Prostate gland (tissue), 2 donors: ENCODE results near the gene ZDHHC11.
"Not testable (repeated sequence)": the region's sequence is repeated elsewhere in the genome, so short reads cannot be mapped to it uniquely, and the experiment has no call there.

Experiments used
- POLR2A ChIP-seq: fragments of 450-650 bp; IDR thresholded peaks from one replicate; pipeline ENCODE4 v1.6.1; 2016; ENCODE audit warnings: antibody characterized with exemption, mild to moderate bottlenecking
- TF ChIP-seq, protein P1 (sequence below), 4 experiments: fragments of 200-600 bp in 2 of 4; fragments of 450-650 bp in 2 of 4; sonication (generic) in 2 of 4; IDR thresholded peaks; 1 replicate in 3 of 4; 2 replicates in 1 of 4; pipeline ENCODE4 v1.5.1; 2016 to 2019; ENCODE audit warnings: antibody characterized with exemption in 4 of 4, mild to moderate bottlenecking in 2 of 4, moderate library complexity in 2 of 4

- TF ChIP-seq, protein P1, sequence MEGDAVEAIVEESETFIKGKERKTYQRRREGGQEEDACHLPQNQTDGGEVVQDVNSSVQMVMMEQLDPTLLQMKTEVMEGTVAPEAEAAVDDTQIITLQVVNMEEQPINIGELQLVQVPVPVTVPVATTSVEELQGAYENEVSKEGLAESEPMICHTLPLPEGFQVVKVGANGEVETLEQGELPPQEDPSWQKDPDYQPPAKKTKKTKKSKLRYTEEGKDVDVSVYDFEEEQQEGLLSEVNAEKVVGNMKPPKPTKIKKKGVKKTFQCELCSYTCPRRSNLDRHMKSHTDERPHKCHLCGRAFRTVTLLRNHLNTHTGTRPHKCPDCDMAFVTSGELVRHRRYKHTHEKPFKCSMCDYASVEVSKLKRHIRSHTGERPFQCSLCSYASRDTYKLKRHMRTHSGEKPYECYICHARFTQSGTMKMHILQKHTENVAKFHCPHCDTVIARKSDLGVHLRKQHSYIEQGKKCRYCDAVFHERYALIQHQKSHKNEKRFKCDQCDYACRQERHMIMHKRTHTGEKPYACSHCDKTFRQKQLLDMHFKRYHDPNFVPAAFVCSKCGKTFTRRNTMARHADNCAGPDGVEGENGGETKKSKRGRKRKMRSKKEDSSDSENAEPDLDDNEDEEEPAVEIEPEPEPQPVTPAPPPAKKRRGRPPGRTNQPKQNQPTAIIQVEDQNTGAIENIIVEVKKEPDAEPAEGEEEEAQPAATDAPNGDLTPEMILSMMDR (IDR thresholded peaks at IDR 0.05) = not testable (repeated sequence)
- not testable (repeated sequence) for TF ChIP-seq POLR2A
Observed at GRCh38 chr5:801055-801454, 49.7 kb downstream of the ZDHHC11 start.
